ENCODE results near the gene ADRB2.

GRCh38 chr5:148846930-148847329 is 20.5 kb downstream of the ADRB2 start:
- no peak for TF ChIP-seq CTCF (conservative IDR thresholded peaks at IDR 0.05)
- TF ChIP-seq EZH2 (IDR thresholded peaks at IDR 0.05; ENCODE audit: low read depth): no peak
